Fibroblast of skin of back (primary cell): ENCODE data around the gene ATAD1.
"Not testable (repeated sequence)": the region's sequence is repeated elsewhere in the genome, so short reads cannot be mapped to it uniquely, and the experiment has no call there.

Experiments
- DNase-seq: peaks from one replicate; pipeline ENCODE4 v3.0.0-alpha.2; 2013

ATAD1 gene

GRCh38 chr10:87753995-87754866 is 63.8 kb downstream of the ATAD1 start:
- no peak for DNase-seq

- DNase-seq, result peak; percentile 65
These were observed 65.5 kb downstream of the ATAD1 start for GRCh38 chr10:87752566-87752965.

DNA sequence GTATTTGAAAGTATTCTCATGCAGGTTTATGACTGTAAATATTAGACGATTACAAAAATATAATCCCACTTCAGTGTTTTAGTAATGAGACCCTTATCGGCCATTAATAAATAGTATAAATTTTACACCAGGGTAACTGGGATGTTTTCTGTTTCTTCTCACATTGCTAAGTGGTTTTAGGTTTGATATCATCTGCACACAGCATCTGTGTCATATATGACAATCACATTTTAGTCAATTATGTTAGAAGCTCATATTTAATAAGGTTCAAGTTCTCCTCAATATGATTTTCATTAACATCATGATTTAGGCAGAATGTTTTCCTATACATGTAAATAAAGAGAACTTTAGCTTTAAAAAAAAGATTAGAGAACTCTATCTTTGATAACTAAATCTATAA is 66.8 kb downstream of the ATAD1 start:
- DNase-seq, result no peak

GRCh38 chr10:87750817-87751216 is 67.2 kb downstream of the ATAD1 start:
- no peak for DNase-seq

- no peak for DNase-seq
These were observed 67.9 kb downstream of the ATAD1 start for GRCh38 chr10:87750001-87750671.

DNA sequence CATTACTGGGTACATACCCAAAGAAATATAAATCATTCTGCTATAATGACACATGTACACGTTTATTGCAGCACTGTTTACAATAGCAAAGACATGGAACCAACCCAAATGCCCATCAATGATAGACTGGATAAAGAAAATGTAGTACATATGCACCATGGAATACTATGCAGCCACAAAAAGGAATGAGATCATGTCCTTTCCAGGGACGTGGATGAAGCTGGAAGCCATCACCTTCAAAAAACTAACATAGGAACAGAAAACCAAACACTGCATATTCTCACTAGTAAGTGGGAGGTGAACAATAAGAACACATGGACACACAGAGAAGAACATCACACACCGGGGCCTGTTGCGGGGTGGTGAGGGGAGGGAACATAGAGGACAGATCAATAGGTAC is 69.8 kb downstream of the ATAD1 start:
- not testable (repeated sequence) for DNase-seq

DNA sequence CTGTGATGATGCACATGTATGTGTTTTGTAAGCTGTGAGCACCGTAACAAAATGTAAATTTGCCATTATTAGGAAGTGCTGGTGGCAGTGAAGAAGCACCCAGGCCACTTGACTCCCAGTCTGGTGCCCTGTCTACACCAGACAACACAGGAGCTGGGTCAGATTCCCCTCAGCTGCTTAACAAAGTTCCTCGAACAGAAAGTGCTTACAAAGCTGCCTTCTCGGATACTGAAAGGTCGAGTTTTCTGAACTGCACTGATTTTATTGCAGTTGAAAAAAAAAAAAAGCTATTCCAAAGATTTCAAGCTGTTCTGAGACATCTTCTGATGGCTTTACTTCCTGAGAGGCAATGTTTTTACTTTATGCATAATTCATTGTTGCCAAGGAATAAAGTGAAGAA is 71.1 kb downstream of the ATAD1 start:
- no peak for DNase-seq

- DNase-seq, result no peak
These were observed 73.4 kb downstream of the ATAD1 start for GRCh38 chr10:87744606-87745005.

GRCh38 chr10:87742992-87743610 is 74.9 kb downstream of the ATAD1 start:
- DNase-seq, result not testable (repeated sequence)

GRCh38 chr10:87740254-87740655 is 77.8 kb downstream of the ATAD1 start:
- peak; percentile 12 for DNase-seq

DNA sequence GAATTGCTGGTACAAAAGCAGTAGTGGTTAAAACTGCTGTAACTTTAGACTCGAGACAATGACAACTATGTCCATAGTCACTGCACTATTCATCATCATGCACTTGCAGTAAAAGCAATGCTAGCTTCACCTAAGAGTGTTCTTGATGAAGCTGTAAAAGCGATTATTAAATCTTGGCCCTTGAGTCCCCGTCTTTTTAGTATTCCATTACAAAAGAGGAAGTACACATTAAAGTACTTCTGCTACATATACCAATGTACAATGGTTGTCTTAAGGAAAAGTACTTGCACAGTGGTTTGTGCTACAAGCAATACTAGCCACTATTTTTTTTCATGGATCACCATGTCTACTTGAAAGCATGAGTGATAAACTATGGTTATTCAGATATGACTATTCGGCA is 78.3 kb downstream of the ATAD1 start:
- DNase-seq, result no peak

DNA sequence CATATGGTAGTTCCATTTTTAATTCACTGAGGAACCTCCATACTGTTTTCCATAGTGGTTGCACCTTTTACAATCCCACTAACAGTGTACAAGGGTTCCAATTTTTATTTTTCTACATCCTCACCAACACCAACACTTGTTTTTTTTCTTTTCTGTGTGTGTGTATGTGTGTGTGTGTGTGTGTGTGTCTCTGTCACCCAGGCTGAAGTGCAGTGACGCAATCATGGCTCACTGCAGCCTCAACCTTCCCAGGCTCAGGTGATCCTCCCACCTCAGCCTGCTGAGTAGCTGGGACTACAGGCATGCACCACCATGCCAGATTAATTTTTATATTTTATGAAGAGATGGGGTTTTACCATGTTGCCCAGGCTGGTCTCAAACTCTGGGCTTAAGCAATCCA is 79.8 kb downstream of the ATAD1 start:
- DNase-seq, result not testable (repeated sequence)

DNA sequence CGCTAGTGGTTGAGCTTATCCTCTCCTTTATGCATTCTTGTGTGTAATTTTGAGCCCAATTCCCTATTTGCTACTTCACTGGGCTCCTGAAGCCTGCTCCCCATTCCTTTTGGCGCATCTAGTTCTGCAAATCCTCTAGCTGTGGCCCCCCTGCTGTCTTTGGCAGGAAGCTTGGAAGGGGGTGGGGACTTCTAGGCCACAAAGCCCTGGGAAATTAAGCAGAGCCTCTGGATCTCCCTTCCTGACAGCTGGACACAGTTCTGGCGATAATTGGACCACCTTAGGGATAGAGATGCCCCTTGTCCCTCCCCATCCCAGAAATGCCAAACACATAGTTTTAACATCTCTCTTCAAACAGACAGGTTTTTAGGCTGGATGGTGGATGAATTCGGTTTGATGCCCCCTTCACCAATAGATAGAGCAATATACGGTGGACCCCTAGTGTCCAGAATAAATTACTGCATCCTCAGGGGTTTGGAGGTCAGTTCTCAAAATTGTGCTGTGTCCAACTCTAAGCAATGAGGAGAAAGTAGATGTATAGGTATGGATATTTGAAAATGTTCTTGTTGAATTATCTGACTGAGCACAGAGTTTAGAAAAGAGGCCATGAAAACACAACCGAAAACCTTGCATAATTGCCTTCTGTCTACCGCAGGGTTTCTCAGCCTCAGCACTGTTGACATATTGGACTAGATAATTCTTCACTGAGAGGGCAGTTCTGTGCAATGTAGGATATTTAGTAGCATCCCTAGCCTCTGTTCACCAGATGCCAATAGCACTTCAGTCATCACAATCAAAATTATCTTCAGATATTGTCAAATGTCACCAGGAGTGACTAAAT is 82.8 kb downstream of the ATAD1 start:
- peak; percentile 67 for DNase-seq

- DNase-seq, result no peak
These were observed 84.9 kb downstream of the ATAD1 start for GRCh38 chr10:87733081-87733480.

GRCh38 chr10:87729940-87730339 is 88.1 kb downstream of the ATAD1 start:
- no peak for DNase-seq

DNA sequence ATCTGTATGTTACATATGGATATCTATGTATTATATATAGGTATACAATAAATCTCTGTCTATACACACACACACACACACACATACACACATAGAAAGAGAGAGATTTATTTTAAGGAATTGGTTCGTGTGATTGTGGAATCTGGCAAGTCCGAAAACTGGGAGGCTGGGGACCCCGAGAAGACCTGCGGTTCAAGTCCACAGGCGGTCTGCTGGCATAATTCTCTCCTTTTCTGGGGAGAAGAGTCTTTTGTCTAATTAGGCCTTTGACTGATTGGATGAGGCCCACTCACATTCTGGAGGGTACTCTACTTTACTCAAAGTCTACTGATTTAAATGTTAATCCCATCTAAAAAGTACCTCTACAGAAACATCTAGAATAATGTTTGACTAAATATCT is 93.2 kb downstream of the ATAD1 start:
- DNase-seq, result no peak

GRCh38 chr10:87723500-87723899 is 94.5 kb downstream of the ATAD1 start:
- no peak for DNase-seq

- DNase-seq, result no peak
These were observed 95.3 kb downstream of the ATAD1 start for GRCh38 chr10:87722716-87723115.

GRCh38 chr10:87721781-87722180 is 96.2 kb downstream of the ATAD1 start:
- DNase-seq, result no peak

DNA sequence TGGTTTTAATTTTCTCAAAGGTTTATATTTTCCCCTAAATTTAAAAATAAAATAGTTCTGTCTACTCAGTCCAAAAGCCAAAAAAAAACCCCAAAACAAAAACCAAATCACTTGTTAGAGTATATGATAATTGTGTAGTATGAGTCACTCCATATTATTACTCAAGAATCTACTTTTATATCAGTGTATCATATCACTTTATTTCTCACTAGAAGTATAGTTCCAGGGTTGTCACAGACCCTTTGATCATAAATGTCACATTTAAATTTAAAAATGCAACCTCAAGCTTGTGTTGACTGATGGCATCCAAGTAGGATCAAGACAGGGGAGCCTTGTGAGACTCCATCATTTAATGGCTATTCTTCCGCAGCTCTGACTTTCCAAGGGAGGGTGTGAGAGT is 97.4 kb downstream of the ATAD1 start:
- no peak for DNase-seq

- no peak for DNase-seq
These were observed 101.7 kb downstream of the ATAD1 start for GRCh38 chr10:87716348-87716670.

GRCh38 chr10:87715552-87716347 is 102.3 kb downstream of the ATAD1 start:
- no peak for DNase-seq
